ENCODE measurements around the gene PPCS. TPM values are rescaled to one million over a fixed set of nuclear protein-coding genes. Genes with fewer than 3 reads are reported as not detected.
A peak's percentile ranks its signal among the peaks of the same experiment; 100 is the strongest.

PPCS gene
- total RNA-seq, 1 experiment from 2014 or later = 53.2 TPM

DNA sequence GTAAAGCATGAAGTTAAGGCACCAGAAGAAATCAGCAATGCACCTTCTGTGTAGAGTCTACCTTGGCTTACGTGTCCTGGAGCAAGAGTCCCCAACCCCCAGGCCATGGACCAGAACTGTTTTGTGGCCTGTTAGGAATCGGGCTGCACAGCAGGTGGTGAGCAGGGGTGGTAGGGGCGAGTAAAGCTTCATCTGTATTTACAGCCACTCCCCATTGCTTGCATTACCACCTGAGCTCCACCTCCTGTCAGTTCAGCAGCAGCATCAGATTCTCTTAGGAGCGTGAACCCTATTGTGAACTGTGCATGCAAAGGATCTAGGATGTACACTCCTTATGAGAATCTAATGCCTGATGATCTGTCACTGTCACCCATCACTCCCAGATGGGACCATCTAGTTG, 22.0 kb upstream of the PPCS start:
- no peaks in the 10 kb centered on the region for H3K27me3 ChIP-seq (ENCODE audit: insufficient read depth, low read length)
- no peaks in the 10 kb centered on the region for H4K20me1 ChIP-seq (ENCODE audit: insufficient read depth)
- TF ChIP-seq EZH2 (IDR thresholded peaks at IDR 0.05) = no peak
- intact Hi-C loops (cut with micrococcal nuclease) = no loop called here
- H3K9ac ChIP-seq (ENCODE audit: low read length) = no peak overlapping the region
- H3K79me2 ChIP-seq (ENCODE audit: insufficient read depth, low read length) = no peaks in the 10 kb centered on the region
- POLR2A ChIA-PET = no interaction called here
- no peak overlapping the region for H2AFZ ChIP-seq (ENCODE audit: low read depth, low read length, poor library complexity, severe bottlenecking)
- no peak overlapping the region for H3K4me2 ChIP-seq (ENCODE audit: low read length)
- RAD21 ChIA-PET (ENCODE audit: low non-redundant PET in 1 of 2, low total read pairs in 2 of 2, uncharacterized antibody in 2 of 2, unreplicated experiment in 2 of 2) = no interaction called here
- H3K9me3 ChIP-seq (ENCODE audit: control insufficient read depth in 1 of 2, insufficient read depth in 1 of 2, low read depth in 1 of 2, low read length in 2 of 2) = no peaks in the 10 kb centered on the region
- BruUV-seq (replicated peaks) = no TSS peak
- H3K36me3 ChIP-seq (ENCODE audit: control insufficient read depth in 1 of 2, insufficient read depth in 2 of 2, low read length in 2 of 2) = no peaks in the 10 kb centered on the region
- H3K4me3 ChIP-seq (replicated peaks in 1 of 2; ENCODE audit: low read depth in 1 of 2, low read length in 2 of 2) = no peak overlapping the region
- no peaks in the 10 kb centered on the region for H3K9me2 ChIP-seq (ENCODE audit: insufficient read depth)
- CTCF ChIA-PET = no interaction called here
- H3K4me1 ChIP-seq (ENCODE audit: control insufficient read depth in 1 of 2, insufficient read depth in 2 of 2, low read length in 2 of 2) = no peaks in the 10 kb centered on the region; a peak in 1 of 4 replicates
- H3K27ac ChIP-seq (ENCODE audit: low read depth, low read length) = no peak overlapping the region
- DNase-seq (ENCODE audit: low read depth, low spot score) (no peak), ATAC-seq (no peak)

DNA sequence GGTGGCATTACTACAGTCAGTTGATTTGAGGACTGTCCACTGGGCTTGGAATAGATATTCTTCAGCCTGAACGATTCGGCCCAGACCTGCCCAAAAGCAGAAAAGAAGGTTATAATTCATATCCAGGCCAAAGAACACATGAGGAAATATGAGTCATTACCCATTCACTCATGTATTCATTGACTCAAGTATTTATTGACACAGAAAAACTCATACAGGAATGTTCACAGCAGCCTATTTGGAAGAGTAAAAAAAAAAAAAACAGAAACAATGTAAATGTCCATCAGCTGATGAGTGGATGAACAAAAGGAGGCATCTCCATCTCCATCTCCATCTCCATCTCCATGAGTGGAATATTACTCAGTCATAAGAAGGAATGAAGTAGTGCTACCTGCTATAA, 16.4 kb upstream of the PPCS start:
- POLR2A ChIA-PET = no interaction called here
- CTCF ChIA-PET = no interaction called here
- intact Hi-C loops (cut with micrococcal nuclease) = no loop called here
- Histone ChIP-seq H3K79me2 (ENCODE audit: insufficient read depth, low read length) (no peaks in the 10 kb centered on the region), H3K27me3 (ENCODE audit: insufficient read depth, low read length) (no peaks in the 10 kb centered on the region), H4K20me1 (ENCODE audit: insufficient read depth) (no peaks in the 10 kb centered on the region), H3K9me2 (ENCODE audit: insufficient read depth) (no peaks in the 10 kb centered on the region), H3K4me1 (ENCODE audit: control insufficient read depth in 1 of 2, insufficient read depth in 2 of 2, low read length in 2 of 2) (peaks cover 0 to 11% of the 10 kb centered on the region in 2 experiments; a peak in 2 of 4 replicates), H2AFZ (ENCODE audit: low read depth, low read length, poor library complexity, severe bottlenecking) (no peak overlapping the region), H3K4me3 (replicated peaks in 1 of 2; ENCODE audit: low read depth in 1 of 2, low read length in 2 of 2) (no peak overlapping the region), H3K27ac (ENCODE audit: low read depth, low read length) (no peak overlapping the region), H3K4me2 (ENCODE audit: low read length) (peak overlapping the region; percentile 32; the same call in 1 of the 2 replicates), H3K9me3 (ENCODE audit: control insufficient read depth in 1 of 2, insufficient read depth in 1 of 2, low read depth in 1 of 2, low read length in 2 of 2) (no peaks in the 10 kb centered on the region), H3K36me3 (ENCODE audit: control insufficient read depth in 1 of 2, insufficient read depth in 2 of 2, low read length in 2 of 2) (no peaks in the 10 kb centered on the region), H3K9ac (ENCODE audit: low read length) (no peak overlapping the region)
- RAD21 ChIA-PET (ENCODE audit: low non-redundant PET in 1 of 2, low total read pairs in 2 of 2, uncharacterized antibody in 2 of 2, unreplicated experiment in 2 of 2) = no interaction called here
- peak; percentile 73 for TF ChIP-seq FOSL1 (IDR thresholded peaks at IDR 0.05; ENCODE audit: low read depth)
- TF ChIP-seq, protein P1, sequence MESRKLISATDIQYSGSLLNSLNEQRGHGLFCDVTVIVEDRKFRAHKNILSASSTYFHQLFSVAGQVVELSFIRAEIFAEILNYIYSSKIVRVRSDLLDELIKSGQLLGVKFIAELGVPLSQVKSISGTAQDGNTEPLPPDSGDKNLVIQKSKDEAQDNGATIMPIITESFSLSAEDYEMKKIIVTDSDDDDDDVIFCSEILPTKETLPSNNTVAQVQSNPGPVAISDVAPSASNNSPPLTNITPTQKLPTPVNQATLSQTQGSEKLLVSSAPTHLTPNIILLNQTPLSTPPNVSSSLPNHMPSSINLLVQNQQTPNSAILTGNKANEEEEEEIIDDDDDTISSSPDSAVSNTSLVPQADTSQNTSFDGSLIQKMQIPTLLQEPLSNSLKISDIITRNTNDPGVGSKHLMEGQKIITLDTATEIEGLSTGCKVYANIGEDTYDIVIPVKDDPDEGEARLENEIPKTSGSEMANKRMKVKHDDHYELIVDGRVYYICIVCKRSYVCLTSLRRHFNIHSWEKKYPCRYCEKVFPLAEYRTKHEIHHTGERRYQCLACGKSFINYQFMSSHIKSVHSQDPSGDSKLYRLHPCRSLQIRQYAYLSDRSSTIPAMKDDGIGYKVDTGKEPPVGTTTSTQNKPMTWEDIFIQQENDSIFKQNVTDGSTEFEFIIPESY (IDR thresholded peaks at IDR 0.05; ENCODE audit: extremely low read depth, insufficient replicate concordance, low read length) = no peak
- no peak for TF ChIP-seq CBX3 (IDR thresholded peaks at IDR 0.05; ENCODE audit: low read depth)
- peak; percentile 10; the same call in 1 of the 2 replicates for TF ChIP-seq SRF (IDR thresholded peaks at IDR 0.05; ENCODE audit: low read depth)
- peak; percentile 21; the same call in 1 of the 2 replicates for TF ChIP-seq SP1 (IDR thresholded peaks at IDR 0.05; ENCODE audit: low read depth)
- TF ChIP-seq EZH2phosphoT487 (IDR thresholded peaks at IDR 0.05; ENCODE audit: borderline replicate concordance) = no peak
- 0 out of 2 replicates have a peak, but pooled peaks have one; percentile 1 for TF ChIP-seq RAD21 (IDR thresholded peaks at IDR 0.05; ENCODE audit: low read depth)
- BruUV-seq (replicated peaks) = no TSS peak
- DNase-seq (ENCODE audit: low read depth, low spot score) (no peak), ATAC-seq (peak; percentile 40)

Measured in HCT116 (cell line).